Stomach smooth muscle (tissue), 2 donors: ENCODE results near the gene RHOB.

Experiments
- H3K27ac ChIP-seq: one replicate; pipeline ENCODE4 v1.7.0; 2013; ENCODE audit warnings: mild to moderate bottlenecking, low read length, inconsistent platforms
- H3K27me3 ChIP-seq, 2 donors: one replicate each; pipeline ENCODE4 v1.7.0; 2013; ENCODE audit warnings: low read length in 2 of 2; ENCODE audit not compliant: insufficient read depth in 2 of 2, control insufficient read depth in 1 of 2
- H3K36me3 ChIP-seq, 2 donors: one replicate each; pipeline ENCODE4 v1.7.0; 2013; ENCODE audit warnings: low read length in 2 of 2; ENCODE audit not compliant: control insufficient read depth in 2 of 2, insufficient read depth in 2 of 2
- H3K4me1 ChIP-seq: one replicate; pipeline ENCODE4 v1.7.0; 2013; ENCODE audit warnings: low read length; ENCODE audit not compliant: control insufficient read depth, insufficient read depth
- H3K4me3 ChIP-seq, 2 donors: one replicate each; pipeline ENCODE4 v1.7.0; 2013; ENCODE audit warnings: low read length in 2 of 2
- H3K9ac ChIP-seq, 2 donors: one replicate each; pipeline ENCODE4 v1.7.0; 2013; ENCODE audit warnings: low read length in 2 of 2, mild to moderate bottlenecking in 1 of 2
- H3K9me3 ChIP-seq, 2 donors: one replicate each; pipeline ENCODE4 v1.7.0; 2013; ENCODE audit warnings: low read length in 2 of 2; ENCODE audit not compliant: control insufficient read depth in 2 of 2
- donor health status: healthy.
- donor health status: Pancreatic carcinoma.

Gene RHOB

DNA sequence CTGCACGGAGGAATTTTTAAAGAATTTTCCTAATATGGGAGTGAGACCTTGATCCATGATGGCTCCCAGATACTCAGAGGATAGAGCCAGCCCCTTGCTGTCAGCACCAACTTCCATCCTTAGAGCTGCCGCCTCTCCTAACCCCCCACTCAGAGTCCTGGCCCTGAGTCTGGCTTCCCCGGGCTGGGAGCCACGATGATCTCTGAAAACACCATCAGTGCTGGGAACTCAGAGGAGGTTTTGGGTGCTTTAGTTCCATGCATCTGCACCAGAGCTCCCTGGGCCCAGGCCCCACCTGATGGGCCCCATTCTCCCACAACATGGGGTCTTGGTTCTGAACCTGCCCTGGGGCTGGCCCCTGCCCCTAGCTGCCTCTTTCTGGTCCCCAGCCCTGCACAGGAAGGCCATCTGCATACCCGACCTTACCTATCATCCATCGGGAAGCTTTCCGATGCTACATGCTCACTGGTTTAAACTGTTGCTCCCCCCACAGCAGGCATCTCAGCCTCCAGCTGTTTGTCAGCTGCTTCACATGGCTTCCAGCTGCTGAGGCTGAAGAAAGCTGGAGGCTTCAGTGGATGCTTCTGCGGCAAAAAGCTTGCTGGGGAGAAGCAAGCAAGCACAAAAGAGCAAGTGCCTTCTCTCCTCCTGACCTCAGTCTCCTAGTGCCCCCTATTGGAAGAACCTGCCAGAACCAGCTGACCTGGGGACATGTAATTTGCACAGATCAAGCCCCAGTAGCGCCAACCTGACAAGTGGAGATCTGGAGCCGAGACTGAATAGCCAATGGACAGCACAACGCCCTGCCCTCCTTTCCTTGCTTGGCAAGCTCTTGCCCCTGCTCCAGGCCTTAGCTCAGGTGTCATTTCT is 24.2 kb upstream of the RHOB start:
- Histone ChIP-seq H3K4me3 (peak overlapping the region; percentile 22 to 35), H3K36me3 (no peaks in the 10 kb centered on the region), H3K27ac (peak overlapping the region; percentile 71), H3K4me1 (peaks cover 48% of the 10 kb centered on the region), H3K9ac (peak overlapping the region; percentile 29 to 54), H3K9me3 (no peaks in the 10 kb centered on the region), H3K27me3 (no peaks in the 10 kb centered on the region)

DNA sequence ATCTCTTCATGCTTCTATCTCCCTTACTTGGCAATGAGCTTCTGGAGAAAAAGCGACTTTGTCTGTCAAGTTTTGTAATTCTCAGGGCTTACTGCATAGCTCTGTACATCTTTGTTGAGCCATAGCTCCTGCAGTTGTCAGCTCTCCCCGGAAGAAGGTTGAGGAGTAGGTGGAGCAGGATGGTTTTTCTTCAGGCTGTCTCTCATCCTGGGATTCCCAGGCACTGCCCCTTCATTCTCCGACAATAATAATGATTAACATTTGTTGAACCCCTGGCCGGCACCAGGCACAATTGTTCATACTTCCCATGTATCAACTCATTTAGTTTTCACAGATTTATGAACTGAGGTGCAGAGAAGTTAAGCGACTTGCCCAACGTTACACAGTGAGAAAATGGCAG is 23.5 kb upstream of the RHOB start:
- Histone ChIP-seq H3K36me3 (no peaks in the 10 kb centered on the region), H3K27me3 (no peaks in the 10 kb centered on the region), H3K4me3 (no peak overlapping the region), H3K9ac (no peak overlapping the region), H3K4me1 (peaks cover 46% of the 10 kb centered on the region), H3K27ac (peak overlapping the region; percentile 71), H3K9me3 (no peaks in the 10 kb centered on the region)

DNA sequence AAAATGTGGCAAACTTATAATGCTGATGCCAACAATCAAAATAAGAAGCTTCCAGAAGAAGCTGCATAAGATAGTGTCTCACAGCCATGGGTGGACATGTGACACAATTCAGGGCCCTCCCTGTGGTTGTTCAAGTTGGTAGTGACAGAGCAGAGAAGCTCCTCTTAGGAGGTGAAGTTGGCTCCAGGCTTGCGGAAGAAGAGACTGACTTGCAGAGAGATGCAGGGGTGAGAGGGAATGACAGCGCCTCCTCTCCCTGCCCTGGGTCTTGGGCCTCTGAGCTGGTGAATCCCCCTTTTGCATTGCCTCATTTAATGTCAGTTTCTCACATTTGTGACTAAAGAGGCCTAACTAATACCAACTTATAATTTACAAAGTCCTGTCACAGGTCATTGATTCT is 23.0 kb upstream of the RHOB start:
- Histone ChIP-seq H3K4me1 (peaks cover 42% of the 10 kb centered on the region), H3K36me3 (no peaks in the 10 kb centered on the region), H3K9me3 (no peaks in the 10 kb centered on the region), H3K9ac (peak overlapping the region in 1 of 2 donors; percentile 43), H3K27ac (peak overlapping the region; percentile 49), H3K27me3 (no peaks in the 10 kb centered on the region), H3K4me3 (no peak overlapping the region)

DNA sequence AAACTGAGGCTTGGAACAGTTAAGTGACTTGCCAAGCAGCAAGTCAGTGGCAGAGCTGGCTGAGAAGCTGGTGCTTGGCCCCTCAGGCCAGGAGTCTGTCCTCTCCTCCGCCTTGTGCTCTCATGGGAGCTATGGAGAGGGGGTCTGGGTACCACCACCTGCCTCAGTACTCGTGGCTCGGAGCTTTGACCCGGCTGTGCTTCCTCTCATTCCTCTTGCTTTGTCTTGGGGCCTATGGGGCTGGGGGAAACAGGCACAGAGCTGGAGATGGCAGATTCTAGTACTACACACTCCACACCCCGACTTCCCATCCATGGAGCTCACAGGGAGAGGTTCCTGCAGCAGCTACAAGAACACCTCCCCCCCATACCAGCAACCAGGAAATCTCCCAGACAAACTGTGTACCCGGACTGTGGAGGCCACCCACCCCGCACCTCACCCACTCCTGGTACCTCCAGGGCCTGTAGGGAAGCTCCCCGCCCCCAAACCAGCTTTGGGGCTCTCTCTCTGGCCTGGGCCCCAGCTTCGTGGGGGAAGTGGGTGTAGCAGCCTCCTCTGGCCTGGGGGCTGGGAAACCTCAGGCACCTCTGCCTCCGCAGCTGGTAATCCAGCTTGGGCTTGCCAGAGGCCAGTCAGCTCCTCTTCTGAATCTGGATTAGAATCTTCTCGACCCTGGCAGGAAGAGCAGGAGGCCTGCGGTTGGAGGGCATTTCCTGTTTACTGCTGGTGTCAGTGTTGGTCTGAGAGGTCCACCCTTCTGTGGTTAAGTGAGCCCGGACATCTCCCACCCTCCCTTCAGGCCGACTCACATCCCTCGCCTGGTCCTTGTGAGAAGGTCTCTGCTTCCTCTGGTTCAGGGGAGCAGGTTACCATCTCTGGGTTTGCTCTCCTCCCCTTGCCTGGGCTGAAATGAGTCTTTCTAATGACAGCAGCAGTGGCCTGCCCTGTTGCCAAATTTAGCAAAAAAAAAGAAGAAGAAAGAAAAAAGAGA is 22.3 kb upstream of the RHOB start:
- Histone ChIP-seq H3K27me3 (no peaks in the 10 kb centered on the region), H3K4me3 (no peak overlapping the region), H3K9ac (peak overlapping the region in 1 of 2 donors; percentile 43), H3K36me3 (no peaks in the 10 kb centered on the region), H3K4me1 (peaks cover 36% of the 10 kb centered on the region), H3K9me3 (no peaks in the 10 kb centered on the region), H3K27ac (peak overlapping the region; percentile 49)

DNA sequence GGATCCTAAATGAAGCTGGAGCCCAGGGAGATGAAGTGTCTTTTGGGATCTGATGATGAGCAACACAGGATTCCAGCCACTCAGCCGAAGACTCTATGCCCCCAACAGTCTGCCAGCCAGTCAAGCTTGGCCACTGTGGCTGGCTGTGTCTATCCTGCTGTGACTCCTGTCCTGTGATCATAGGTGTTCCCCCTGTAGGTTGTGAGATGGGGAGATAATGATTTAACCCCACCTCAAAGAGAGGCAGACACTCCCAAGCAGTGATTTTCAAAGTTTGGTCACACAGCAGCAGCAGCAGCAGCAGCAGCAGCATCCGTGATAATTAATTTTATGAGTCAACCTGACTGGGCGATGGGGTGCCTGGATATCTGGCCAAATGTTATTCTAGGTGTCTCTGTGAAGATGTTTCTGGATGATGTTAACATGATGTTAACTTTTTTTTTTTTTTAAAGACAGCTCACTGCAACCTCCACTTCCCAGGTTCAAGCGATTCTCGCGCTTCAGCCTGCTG is 21.4 kb upstream of the RHOB start:
- Histone ChIP-seq H3K36me3 (no peaks in the 10 kb centered on the region), H3K4me1 (peaks cover 36% of the 10 kb centered on the region), H3K27ac (no peak overlapping the region), H3K9ac (no peak overlapping the region), H3K27me3 (no peaks in the 10 kb centered on the region), H3K4me3 (no peak overlapping the region), H3K9me3 (no peaks in the 10 kb centered on the region)

DNA sequence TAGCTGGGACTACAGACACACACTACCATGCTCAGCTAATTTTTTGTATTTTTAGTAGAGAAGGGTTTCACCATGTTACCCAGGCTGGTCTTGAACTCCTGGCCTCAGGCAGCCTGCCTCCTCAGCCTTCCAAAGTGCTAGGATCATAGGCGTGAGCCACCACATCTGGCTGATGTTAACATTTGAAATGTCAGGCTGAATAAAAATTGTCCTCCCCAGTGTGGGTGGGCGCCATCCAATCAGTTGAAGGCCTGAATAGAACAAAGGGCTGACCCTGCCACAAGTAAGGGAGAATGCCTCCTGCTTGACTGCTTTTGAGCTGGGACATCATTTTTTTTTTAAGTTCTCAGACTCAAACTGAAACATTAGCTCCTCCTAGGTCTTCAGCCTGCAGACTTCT is 21.0 kb upstream of the RHOB start:
- Histone ChIP-seq H3K27ac (no peak overlapping the region), H3K9me3 (no peaks in the 10 kb centered on the region), H3K4me3 (no peak overlapping the region), H3K9ac (no peak overlapping the region), H3K4me1 (peaks cover 36% of the 10 kb centered on the region), H3K27me3 (no peaks in the 10 kb centered on the region), H3K36me3 (no peaks in the 10 kb centered on the region)

DNA sequence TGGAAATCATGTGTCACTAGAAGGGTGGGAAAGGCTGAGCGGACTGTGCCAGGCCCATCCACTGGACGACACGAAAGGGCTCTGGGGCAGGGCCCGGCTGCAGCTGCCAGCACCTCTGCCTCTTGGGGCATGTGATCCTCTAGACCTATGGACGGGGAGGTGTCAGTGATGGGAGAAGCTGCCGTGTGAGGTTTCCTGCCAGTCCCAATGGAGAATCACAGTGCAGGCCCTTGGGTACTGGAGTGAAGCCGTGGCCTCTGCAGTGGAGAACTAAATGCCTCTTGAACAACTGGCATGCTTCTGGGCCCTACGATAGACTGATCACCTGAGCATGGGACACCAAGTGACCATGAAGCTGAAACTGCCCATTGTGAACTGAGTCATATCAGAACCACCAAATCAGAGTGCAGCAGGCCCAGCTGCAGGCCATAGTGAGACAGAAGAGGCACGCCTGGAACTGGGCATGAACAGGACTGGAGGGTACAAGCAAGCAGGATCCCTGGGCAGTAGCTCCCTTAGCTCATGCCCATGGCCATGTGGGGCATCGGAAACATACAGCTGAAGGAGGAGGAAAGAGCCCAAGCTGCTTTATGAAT is 18.8 kb upstream of the RHOB start:
- Histone ChIP-seq H3K9ac (no peak overlapping the region), H3K4me1 (peaks cover 27% of the 10 kb centered on the region), H3K4me3 (no peak overlapping the region), H3K9me3 (no peaks in the 10 kb centered on the region), H3K27ac (no peak overlapping the region), H3K27me3 (no peaks in the 10 kb centered on the region), H3K36me3 (no peaks in the 10 kb centered on the region)

DNA sequence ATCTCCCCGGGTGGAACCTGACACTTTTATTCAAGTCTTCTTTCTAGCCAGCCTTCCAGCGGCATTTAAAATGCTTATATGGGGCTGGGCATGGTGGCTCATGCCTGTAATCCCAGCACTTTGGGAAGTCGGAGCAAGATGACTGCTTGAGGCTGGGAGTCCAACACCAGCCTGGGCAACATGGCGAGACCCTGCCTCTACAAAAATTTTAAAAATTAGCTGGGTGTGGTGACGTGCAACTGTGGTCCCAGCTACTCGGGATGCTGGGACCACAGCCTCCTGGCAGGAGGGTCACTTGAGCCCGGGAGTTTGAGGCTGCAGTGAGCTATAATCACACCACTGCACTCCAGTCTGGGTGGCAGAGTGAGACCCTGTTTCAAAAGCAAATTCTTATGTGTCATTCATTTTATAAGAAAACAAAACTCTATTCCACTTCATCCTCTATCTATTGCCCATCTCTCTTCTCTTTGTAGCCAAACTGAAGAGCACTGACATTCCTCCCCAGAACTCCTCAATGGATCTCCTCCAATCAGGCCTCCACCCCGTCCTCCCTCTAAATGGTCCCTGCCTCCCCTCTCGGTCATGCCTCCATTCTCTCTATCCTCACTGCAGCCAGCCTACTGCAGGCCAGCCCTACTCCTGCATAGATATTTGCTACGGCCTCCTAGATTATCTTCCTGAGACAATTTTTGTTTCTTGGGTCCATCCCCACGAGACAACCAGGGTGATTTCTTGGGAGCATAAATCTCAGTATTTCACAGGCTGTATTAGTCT is 18.0 kb upstream of the RHOB start:
- H3K9ac ChIP-seq, result no peak overlapping the region
- H3K27me3 ChIP-seq, result no peaks in the 10 kb centered on the region
- no peaks in the 10 kb centered on the region for H3K36me3 ChIP-seq
- H3K4me3 ChIP-seq, result no peak overlapping the region
- peaks cover 22% of the 10 kb centered on the region for H3K4me1 ChIP-seq
- H3K27ac ChIP-seq, result no peak overlapping the region
- no peaks in the 10 kb centered on the region for H3K9me3 ChIP-seq

DNA sequence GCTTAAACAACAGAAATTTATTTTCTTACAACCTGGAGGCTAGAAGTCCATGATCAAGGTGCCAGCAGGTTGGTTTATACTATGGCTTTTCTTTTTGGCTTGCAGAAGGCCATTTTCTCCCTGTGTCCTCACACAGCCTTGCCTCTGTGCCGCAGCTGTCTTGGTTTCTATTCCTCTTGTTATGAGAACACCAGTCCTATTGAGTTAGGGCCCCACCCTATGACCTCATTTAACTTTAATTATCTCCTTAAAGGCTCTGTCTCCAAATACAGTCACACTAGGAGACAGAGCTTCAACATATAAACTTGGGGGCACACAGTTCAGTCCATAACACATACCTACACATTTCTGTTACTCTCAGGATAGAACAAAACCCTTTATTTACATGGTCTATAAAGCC is 17.3 kb upstream of the RHOB start:
- peak overlapping the region; percentile 46 for H3K27ac ChIP-seq
- H3K4me1 ChIP-seq, result peaks cover 20% of the 10 kb centered on the region
- H3K36me3 ChIP-seq, result no peaks in the 10 kb centered on the region
- no peaks in the 10 kb centered on the region for H3K27me3 ChIP-seq
- no peak overlapping the region for H3K9ac ChIP-seq
- H3K4me3 ChIP-seq, result no peak overlapping the region
- H3K9me3 ChIP-seq, result no peaks in the 10 kb centered on the region

DNA sequence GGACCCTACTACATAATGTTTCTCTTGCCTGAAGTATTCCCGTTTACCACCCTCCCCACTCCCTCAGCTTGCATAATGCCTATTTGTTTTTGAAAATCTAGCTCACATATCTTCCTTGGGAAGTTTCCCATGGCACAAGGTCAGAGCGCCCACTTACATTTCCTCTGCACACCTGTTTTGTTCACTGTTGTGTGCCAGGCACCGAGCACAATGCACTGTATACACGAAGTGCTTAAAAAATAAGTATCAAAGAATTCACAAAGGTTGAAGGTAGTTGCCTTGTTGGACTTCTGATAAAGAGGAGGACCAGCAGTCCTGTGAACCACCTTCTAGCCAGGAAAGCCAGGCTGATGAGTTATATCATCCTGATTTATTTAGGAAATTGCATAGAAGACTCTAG is 16.8 kb upstream of the RHOB start:
- Histone ChIP-seq H3K27ac (peak overlapping the region; percentile 46), H3K36me3 (no peaks in the 10 kb centered on the region), H3K9ac (no peak overlapping the region), H3K4me1 (peaks cover 15% of the 10 kb centered on the region), H3K4me3 (no peak overlapping the region), H3K9me3 (no peaks in the 10 kb centered on the region), H3K27me3 (no peaks in the 10 kb centered on the region)
